ENCODE measurements around the gene NWD2. TPM values are rescaled to one million over a fixed set of nuclear protein-coding genes. Genes with fewer than 3 reads are reported as not detected.

Gene NWD2
- polyA plus RNA-seq, 3 donors, result not detected

DNA sequence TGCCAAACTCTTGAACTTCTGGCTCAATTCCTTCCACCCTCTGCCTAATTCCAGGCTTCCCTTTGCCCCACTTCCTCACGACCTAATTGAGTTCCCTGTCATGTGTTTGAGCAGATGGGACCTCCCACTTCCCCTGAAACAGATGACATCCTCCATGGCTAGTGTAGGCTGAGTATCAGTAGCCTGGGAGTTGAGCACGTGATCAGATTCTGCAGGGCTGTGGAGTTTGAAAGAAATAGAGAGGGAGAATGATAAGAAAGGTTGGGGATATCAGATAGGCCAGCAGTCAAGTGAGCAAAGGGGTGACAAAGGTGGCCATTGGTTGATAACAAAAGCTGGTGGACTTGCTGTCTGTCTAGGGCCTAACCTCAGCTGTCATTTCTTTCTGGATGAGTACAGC, 18.8 kb upstream of the NWD2 start:
- TF ChIP-seq, protein P1, sequence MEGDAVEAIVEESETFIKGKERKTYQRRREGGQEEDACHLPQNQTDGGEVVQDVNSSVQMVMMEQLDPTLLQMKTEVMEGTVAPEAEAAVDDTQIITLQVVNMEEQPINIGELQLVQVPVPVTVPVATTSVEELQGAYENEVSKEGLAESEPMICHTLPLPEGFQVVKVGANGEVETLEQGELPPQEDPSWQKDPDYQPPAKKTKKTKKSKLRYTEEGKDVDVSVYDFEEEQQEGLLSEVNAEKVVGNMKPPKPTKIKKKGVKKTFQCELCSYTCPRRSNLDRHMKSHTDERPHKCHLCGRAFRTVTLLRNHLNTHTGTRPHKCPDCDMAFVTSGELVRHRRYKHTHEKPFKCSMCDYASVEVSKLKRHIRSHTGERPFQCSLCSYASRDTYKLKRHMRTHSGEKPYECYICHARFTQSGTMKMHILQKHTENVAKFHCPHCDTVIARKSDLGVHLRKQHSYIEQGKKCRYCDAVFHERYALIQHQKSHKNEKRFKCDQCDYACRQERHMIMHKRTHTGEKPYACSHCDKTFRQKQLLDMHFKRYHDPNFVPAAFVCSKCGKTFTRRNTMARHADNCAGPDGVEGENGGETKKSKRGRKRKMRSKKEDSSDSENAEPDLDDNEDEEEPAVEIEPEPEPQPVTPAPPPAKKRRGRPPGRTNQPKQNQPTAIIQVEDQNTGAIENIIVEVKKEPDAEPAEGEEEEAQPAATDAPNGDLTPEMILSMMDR (IDR thresholded peaks at IDR 0.05), result no peak
- no peak overlapping the region for H3K4me3 Mint-ChIP-seq
- no peak overlapping the region for H3K27ac Mint-ChIP-seq
- Histone ChIP-seq H3K27ac (ENCODE audit: low read depth in 1 of 2, low read length in 2 of 2) (no peak overlapping the region), H3K79me2 (ENCODE audit: insufficient read depth, low read length) (no peaks in the 10 kb centered on the region), H3K4me2 (replicated peaks; ENCODE audit: extremely low read depth, low read length, poor library complexity, severe bottlenecking) (no peak overlapping the region), H3K9me3 (replicated peaks in 1 of 2; ENCODE audit: control insufficient read depth in 1 of 2, insufficient read depth in 1 of 2, low read length in 2 of 2) (no peaks in the 10 kb centered on the region), H2AFZ (ENCODE audit: insufficient read depth, low read depth, low read length, poor library complexity, severe bottlenecking) (no peak overlapping the region), H3K9ac (ENCODE audit: insufficient read depth, low read length, poor library complexity, severe bottlenecking) (no peak overlapping the region), H4K20me1 (ENCODE audit: insufficient read depth, low read length) (no peaks in the 10 kb centered on the region), H3K4me1 (ENCODE audit: control insufficient read depth in 1 of 2, insufficient read depth in 2 of 2, low read length in 2 of 2) (no peaks in the 10 kb centered on the region), H3K4me3 (replicated peaks in 1 of 3; ENCODE audit: low read depth in 2 of 3, low read length in 3 of 3) (no peak overlapping the region), H3K27me3 (ENCODE audit: control insufficient read depth in 2 of 2, insufficient read depth in 2 of 2, low read length in 2 of 2) (no peaks in the 10 kb centered on the region), H3K36me3 (replicated peaks in 1 of 2; ENCODE audit: control insufficient read depth in 1 of 2, insufficient read depth in 2 of 2, low read length in 2 of 2) (no peaks in the 10 kb centered on the region)
- WGBS (ENCODE audit: insufficient coverage), result 86% methylated on average over 1 of the region's 2 CpGs
- intact Hi-C loops (cut with micrococcal nuclease), result no loop called here
- H3K9me3 Mint-ChIP-seq, result peaks cover 0 to 10% (median 1%) of the 10 kb centered on the region in 7 donors
- H3K4me1 Mint-ChIP-seq, result no peaks in the 10 kb centered on the region
- DNase-seq, result no peak
- H3K27me3 Mint-ChIP-seq (ENCODE audit: low read depth in 3 of 3), result peaks cover 0 to 3% (median 0%) of the 10 kb centered on the region in 3 donors
- H3K36me3 Mint-ChIP-seq, result no peaks in the 10 kb centered on the region

DNA sequence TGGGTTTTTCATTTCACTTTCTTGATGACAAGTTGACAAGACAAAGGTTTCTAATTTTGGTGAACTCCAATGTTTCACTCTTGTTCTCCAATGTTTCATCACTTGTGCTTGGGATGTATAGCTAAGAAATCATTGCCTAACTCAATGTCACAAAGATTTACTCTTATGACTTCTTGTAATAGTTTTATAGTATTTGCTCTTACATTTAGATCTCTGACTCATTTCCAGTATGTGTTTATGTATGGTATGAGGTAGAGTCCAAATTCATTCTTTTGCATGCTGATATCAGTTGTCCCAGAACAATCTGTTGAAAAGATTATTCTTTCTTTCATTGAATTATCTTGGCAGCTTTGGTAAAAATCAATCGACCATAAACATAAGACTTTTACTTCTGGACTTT, 12.2 kb upstream of the NWD2 start:
- intact Hi-C loops (cut with micrococcal nuclease), result no loop called here
- no CpG with 5 or more reads among the region's 1 CpG for WGBS (ENCODE audit: insufficient coverage)
- no peaks in the 10 kb centered on the region for H3K36me3 Mint-ChIP-seq

More for the DNA sequence above, 12.2 kb upstream of the NWD2 start:
- Histone ChIP-seq H2AFZ (ENCODE audit: insufficient read depth, low read depth, low read length, poor library complexity, severe bottlenecking) (no peak overlapping the region), H3K27ac (ENCODE audit: low read depth in 1 of 2, low read length in 2 of 2) (no peak overlapping the region), H3K9ac (ENCODE audit: insufficient read depth, low read length, poor library complexity, severe bottlenecking) (no peak overlapping the region), H4K20me1 (ENCODE audit: insufficient read depth, low read length) (no peaks in the 10 kb centered on the region), H3K27me3 (ENCODE audit: control insufficient read depth in 2 of 2, insufficient read depth in 2 of 2, low read length in 2 of 2) (peaks cover 0 to 3% of the 10 kb centered on the region in 2 donors), H3K36me3 (replicated peaks in 1 of 2; ENCODE audit: control insufficient read depth in 1 of 2, insufficient read depth in 2 of 2, low read length in 2 of 2) (no peaks in the 10 kb centered on the region), H3K9me3 (replicated peaks in 1 of 2; ENCODE audit: control insufficient read depth in 1 of 2, insufficient read depth in 1 of 2, low read length in 2 of 2) (no peaks in the 10 kb centered on the region), H3K4me1 (ENCODE audit: control insufficient read depth in 1 of 2, insufficient read depth in 2 of 2, low read length in 2 of 2) (no peaks in the 10 kb centered on the region), H3K4me3 (replicated peaks in 1 of 3; ENCODE audit: low read depth in 2 of 3, low read length in 3 of 3) (no peak overlapping the region), H3K79me2 (ENCODE audit: insufficient read depth, low read length) (no peaks in the 10 kb centered on the region), H3K4me2 (replicated peaks; ENCODE audit: extremely low read depth, low read length, poor library complexity, severe bottlenecking) (no peak overlapping the region)
- TF ChIP-seq, protein P1 (IDR thresholded peaks at IDR 0.05), result no peak
- peaks cover 0 to 2% (median 1%) of the 10 kb centered on the region in 3 donors for H3K27me3 Mint-ChIP-seq (ENCODE audit: low read depth in 3 of 3)
- H3K4me1 Mint-ChIP-seq, result no peaks in the 10 kb centered on the region
- H3K27ac Mint-ChIP-seq, result no peak overlapping the region
- DNase-seq, result no peak
- no peak overlapping the region for H3K4me3 Mint-ChIP-seq
- H3K9me3 Mint-ChIP-seq, result peaks cover 0 to 7% (median 0%) of the 10 kb centered on the region in 7 donors
